Endothelial cell of hepatic sinusoid (primary cell): Measurements from ENCODE around the gene ZNF540.
"Not testable (repeated sequence)": the region's sequence is repeated elsewhere in the genome, so short reads cannot be mapped to it uniquely, and the experiment has no call there.

ENCODE experiments used
- in situ Hi-C: cut with HindIII; loops from 2 replicates; pipeline ENCODE4 v1.10.0; 2017; ENCODE audit warnings: low sequenced_read_pairs

Gene ZNF540

GRCh38 chr19:37594304-37594981 is at the start of gene ZNF540, which contains the start of gene ZNF571:
ZNF540 (plus strand) TSS chr19:37594876; CDS start chr19:37598448, 3,572 bp downstream.
ZNF571 (minus strand) TSS chr19:37594792; CDS start chr19:37586676, 8,116 bp downstream.
- in situ Hi-C loops = no loop called here

GRCh38 chr19:37551129-37551993 is 43.3 kb upstream of the ZNF540 start:
- in situ Hi-C loops = no loop called here

- in situ Hi-C loops = no loop called here
Measured at GRCh38 chr19:37563518-37563917, 31.2 kb upstream of the ZNF540 start.

- in situ Hi-C loops = loop anchor here (5.0 kb wide), 1 partner anchor 152 kb away; no protein-coding TSS in a partner anchor
Measured at GRCh38 chr19:37564624-37565369, 29.9 kb upstream of the ZNF540 start.

- in situ Hi-C loops = loop anchor here (5.0 kb wide), 1 partner anchor 153 kb away; no protein-coding TSS in a partner anchor
Measured at GRCh38 chr19:37565370-37565669, 29.4 kb upstream of the ZNF540 start.

- in situ Hi-C loops = no loop called here
Measured at GRCh38 chr19:37572203-37572602, 22.5 kb upstream of the ZNF540 start.

GRCh38 chr19:37583340-37583739 is 11.3 kb upstream of the ZNF540 start:
- in situ Hi-C loops = no loop called here

- in situ Hi-C loops = no loop called here
Measured at GRCh38 chr19:37593996-37594303, 726 bp upstream of the ZNF540 start.

- in situ Hi-C loops = no loop called here
Measured at GRCh38 chr19:37594982-37595382, 306 bp downstream of the ZNF540 start.

- in situ Hi-C loops = no loop called here
Measured at GRCh38 chr19:37635076-37636056, 40.7 kb downstream of the ZNF540 start.

GRCh38 chr19:37654118-37654517 is 59.4 kb downstream of the ZNF540 start:
- in situ Hi-C loops = no loop called here

GRCh38 chr19:37654629-37655300 is 60.1 kb downstream of the ZNF540 start:
- in situ Hi-C loops = no loop called here

- in situ Hi-C loops = no loop called here
Measured at GRCh38 chr19:37655301-37655688, 60.6 kb downstream of the ZNF540 start, which contains the start of gene ZFP30. ZFP30 (minus strand) TSS chr19:37655465; CDS start chr19:37647822, 7,643 bp downstream.

- in situ Hi-C loops = no loop called here
Measured at GRCh38 chr19:37655689-37656371, 61.2 kb downstream of the ZNF540 start.

- in situ Hi-C loops = not testable (repeated sequence)
Measured at GRCh38 chr19:37657157-37657556, 62.5 kb downstream of the ZNF540 start.
